Heart left ventricle (tissue), 16 donors: ENCODE results near the gene ASTN2. TPM values are rescaled to one million over a fixed set of nuclear protein-coding genes. Genes with fewer than 3 reads are reported as not detected.

Experiments used
- ATAC-seq, 4 donors: fragments of 200-7000 bp; cut with Tn5 transposase; one replicate each; pipeline ENCODE4 v1.9.1; 2020 to 2022; ENCODE audit warnings: moderate library complexity in 4 of 4, mild to moderate bottlenecking in 3 of 4, moderate number of reproducible peaks in 1 of 4
- DNase-seq, 5 donors: peaks; one replicate each; pipeline ENCODE4 v3.0.0-alpha.2; 2020
- H3K27ac ChIP-seq, 12 donors: fragments of 200-600 bp; sonication (generic) in 4 of 12; one replicate each; pipeline versions ENCODE4 v1.5.0 to v1.8.0; 2016 to 2022; ENCODE audit warnings: mild to moderate bottlenecking in 2 of 12
- H3K27me3 ChIP-seq, 9 donors: fragments of 200-600 bp; sonication (generic) in 2 of 9; one replicate each; pipeline versions ENCODE4 v1.5.1 to v1.8.0; 2016 to 2022; ENCODE audit warnings: mild to moderate bottlenecking in 3 of 9
- H3K36me3 ChIP-seq, 9 donors: fragments of 200-600 bp; sonication (generic) in 2 of 9; one replicate each; pipeline versions ENCODE4 v1.5.0 to v1.8.0; 2018 to 2022; ENCODE audit warnings: mild to moderate bottlenecking in 2 of 9
- H3K4me1 ChIP-seq, 12 donors: fragments of 200-600 bp; sonication (generic) in 4 of 12; one replicate each; pipeline versions ENCODE4 v1.5.0 to v1.8.0; 2016 to 2022; ENCODE audit warnings: mild to moderate bottlenecking in 3 of 12
- H3K4me3 ChIP-seq, 12 donors: fragments of 200-600 bp; sonication (generic) in 4 of 12; one replicate each; pipeline versions ENCODE4 v1.5.0 to v1.8.0; 2017 to 2022; ENCODE audit warnings: mild to moderate bottlenecking in 9 of 12, moderate library complexity in 4 of 12
- H3K9me3 ChIP-seq, 12 donors: fragments of 200-600 bp; sonication (generic) in 4 of 12; one replicate each; pipeline versions ENCODE4 v1.5.0 to v1.8.0; 2016 to 2022; ENCODE audit warnings: mild to moderate bottlenecking in 1 of 12
- CTCF ChIP-seq, 12 donors: fragments of 200-600 bp; sonication (generic) in 4 of 12; IDR thresholded peaks; one replicate each; pipeline versions ENCODE4 v1.5.0 to v1.8.0; 2018 to 2022; ENCODE audit warnings: antibody characterized with exemption in 12 of 12, mild to moderate bottlenecking in 5 of 12
- POLR2A ChIP-seq, 2 donors: fragments of 450-650 bp; IDR thresholded peaks; one replicate each; pipeline ENCODE4 v1.6.1; 2017; ENCODE audit warnings: antibody characterized with exemption in 2 of 2, mild to moderate bottlenecking in 2 of 2, moderate library complexity in 2 of 2
- WGBS, 4 donors: extraction: QIAGEN DNeasy Blood & Tissue Kit in 2 of 4; methylation state at CpG; one replicate each; pipeline versions ENCODE4 v1.1.5 to v1.1.7; 2013 to 2018; 5-methylcytosine and 5-hydroxymethylcytosine counted together
- intact Hi-C, 10 donors: fragments of 100-400 bp; cut with DNase I; formaldehyde crosslinking; loops; one replicate each; pipeline versions ENCODE4 v1.11.1 to v1.14.2; 2022
- polyA plus RNA-seq, 2 donors: library from polyadenylated mRNA; stranded (reverse); fragments of 200-250 nt; gene quantifications; one replicate each; pipeline ENCODE4 v1.2.3, GENCODE V29; 2013
- total RNA-seq, 9 donors: library from RNA; depleted of rRNA in 2 of 9; stranded (reverse); fragments of >200 nt in 2 of 9; fragmentation: NEBNext Ultra II Directional in 3 of 9; extraction: Animal tissue kit (Norgen Biotek cat#: 25700) in 3 of 9; gene quantifications; one replicate each; pipeline versions ENCODE4 v1.1.0 to v1.2.4, GENCODE V29; 2016 to 2023
- donor health status: ischemic (EF 13 %, LVEDD 7.1; RV severe dilation, severe dysfunction).
- donor health status: healthy with polysubstance abuse.
- donor health status: DM: no; HTN: yes; CAD: no.
- donor health status: DM: no; HTN: no; CAD: no.
- donor health status: ischemic (EF 25% LVEDD 6.9; RV normal size, moderate dysfunction).
- donor health status: ischemic (EF 25% LVEDD 5.7; RV mildly dilated, moderate dysfunction).
- donor health status: healthy.
- donor health status: DM: yes; HTN: yes; CAD: no.
- donor health status: ischemic (EF 35%, LVEDD 5.7; RV mildly dilated, moderate dysfunction).
- donor health status: nonischemic (EF 11% LVEDD 7.7; RV severe dilation, severe dysfunction).
- donor health status: DM: yes; HTN: yes; CAD: no.
- donor health status: PGD.
- donor health status: ischemic (EF 29% LVEDD 5.4; RV normal size, mild dysfunction).
- donor health status: nonischemic (EF 23%, LVEDD 6.1; RV moderate dilation, normal function).

The ASTN2 gene
- total and polyA plus RNA-seq, 11 donors, result 2.5 to 6.0 (median 3.5) TPM

GRCh38 chr9:117290856-117291622 is 123.8 kb downstream of the ASTN2 start:
- Histone ChIP-seq H3K36me3 (no peaks in the 10 kb centered on the region), H3K27ac (no peak overlapping the region), H3K27me3 (no peaks in the 10 kb centered on the region), H3K9me3 (no peaks in the 10 kb centered on the region), H3K4me3 (no peak overlapping the region), H3K4me1 (peaks cover 0 to 2% (median 0%) of the 10 kb centered on the region in 12 donors)
- no peak for TF ChIP-seq POLR2A (IDR thresholded peaks at IDR 0.05)
- no peak for TF ChIP-seq CTCF (IDR thresholded peaks at IDR 0.05)
- 65 to 75% (median 67%) methylated on average over 14 of the region's 14 CpGs for WGBS, 4 donors
- intact Hi-C loops, result no loop called here
- DNase-seq (no peak), ATAC-seq (peak in 1 of 4 donors; percentile 63)

GRCh38 chr9:117290306-117290840 is 124.5 kb downstream of the ASTN2 start:
- no peaks in the 10 kb centered on the region for H3K27me3 ChIP-seq
- WGBS, 4 donors, result 66 to 85% (median 82%) methylated on average over 2 of the region's 2 CpGs
- DNase-seq (no peak), ATAC-seq (no peak)
- no peak overlapping the region for H3K4me3 ChIP-seq
- peaks cover 0 to 2% (median 0%) of the 10 kb centered on the region in 12 donors for H3K4me1 ChIP-seq
- H3K9me3 ChIP-seq, result no peaks in the 10 kb centered on the region
- H3K27ac ChIP-seq, result no peak overlapping the region
- H3K36me3 ChIP-seq, result no peaks in the 10 kb centered on the region
- TF ChIP-seq POLR2A (IDR thresholded peaks at IDR 0.05) (no peak), CTCF (IDR thresholded peaks at IDR 0.05) (no peak)
- intact Hi-C loops, result no loop called here

GRCh38 chr9:117286245-117286644 is 128.6 kb downstream of the ASTN2 start:
- WGBS, 4 donors, result 46 to 60% (median 58%) methylated on average over 5 of the region's 5 CpGs
- peaks cover 0 to 2% (median 0%) of the 10 kb centered on the region in 12 donors for H3K4me1 ChIP-seq
- H3K4me3 ChIP-seq, result no peak overlapping the region
- DNase-seq, result no peak
- no peaks in the 10 kb centered on the region for H3K36me3 ChIP-seq
- no peaks in the 10 kb centered on the region for H3K27me3 ChIP-seq
- TF ChIP-seq POLR2A (IDR thresholded peaks at IDR 0.05) (no peak), CTCF (IDR thresholded peaks at IDR 0.05) (no peak)
- H3K27ac ChIP-seq, result no peak overlapping the region
- no peaks in the 10 kb centered on the region for H3K9me3 ChIP-seq
- intact Hi-C loops, result no loop called here
- ATAC-seq, result no peak

- WGBS, 4 donors, result 73 to 93% (median 84%) methylated on average over 1 of the region's 1 CpG
- Histone ChIP-seq H3K4me3 (no peak overlapping the region), H3K27me3 (no peaks in the 10 kb centered on the region), H3K9me3 (no peaks in the 10 kb centered on the region), H3K27ac (no peak overlapping the region), H3K36me3 (no peaks in the 10 kb centered on the region), H3K4me1 (no peaks in the 10 kb centered on the region)
- intact Hi-C loops, result no loop called here
- no peak for TF ChIP-seq POLR2A (IDR thresholded peaks at IDR 0.05)
- no peak for TF ChIP-seq CTCF (IDR thresholded peaks at IDR 0.05)
- ATAC-seq (no peak), DNase-seq (no peak)
Observed at GRCh38 chr9:117284414-117284813, 130.4 kb downstream of the ASTN2 start.
